WI38 (cell line): Measurements from ENCODE around the gene CROCC2.

ENCODE experiments used
- H3K4me3 ChIP-seq: 2 replicates; pipeline ENCODE4 v1.5.1; 2011; ENCODE audit warnings: low read depth, mild to moderate bottlenecking, control low read depth, low read length
- CTCF ChIP-seq: IDR thresholded peaks from 2 replicates; pipeline ENCODE4 v1.5.1; 2012; ENCODE audit warnings: low read depth, mild to moderate bottlenecking, control low read depth, low read length

Gene CROCC2

GRCh38 chr2:240886023-240886565, 20.0 kb upstream of the CROCC2 start:
- no peak for TF ChIP-seq CTCF
- no peak overlapping the region for H3K4me3 ChIP-seq

GRCh38 chr2:240886678-240887609, 19.2 kb upstream of the CROCC2 start:
- H3K4me3 ChIP-seq, result no peak overlapping the region
- no peak for TF ChIP-seq CTCF

- TF ChIP-seq CTCF, result no peak
- no peak overlapping the region for H3K4me3 ChIP-seq
These were observed 18.5 kb upstream of the CROCC2 start for GRCh38 chr2:240887631-240888030.

- no peak overlapping the region for H3K4me3 ChIP-seq
- no peak for TF ChIP-seq CTCF
These were observed 17.8 kb upstream of the CROCC2 start for GRCh38 chr2:240888130-240888889.

GRCh38 chr2:240888890-240889573, 17.1 kb upstream of the CROCC2 start:
- no peak overlapping the region for H3K4me3 ChIP-seq
- no peak for TF ChIP-seq CTCF

- no peak for TF ChIP-seq CTCF
- H3K4me3 ChIP-seq, result no peak overlapping the region
These were observed 16.3 kb upstream of the CROCC2 start for GRCh38 chr2:240889601-240890560.
